ENCODE data around the gene PLD1.

Gene PLD1

GRCh38 chr3:171745577-171746319, 64.5 kb downstream of the PLD1 start:
- DNase-seq (ENCODE audit: low read depth) = no peak
- no peak for TF ChIP-seq CTCF (conservative IDR thresholded peaks at IDR 0.05; ENCODE audit: low read length)
- no peak overlapping the region for H3K4me3 ChIP-seq (ENCODE audit: low read length)

- DNase-seq (ENCODE audit: low read depth) = no peak
- H3K4me3 ChIP-seq (ENCODE audit: low read length) = no peak overlapping the region
Measured at GRCh38 chr3:171744158-171744741, 66.0 kb downstream of the PLD1 start.

GRCh38 chr3:171743327-171744157, 66.7 kb downstream of the PLD1 start:
- no peak for DNase-seq (ENCODE audit: low read depth)
- no peak for TF ChIP-seq CTCF (conservative IDR thresholded peaks at IDR 0.05; ENCODE audit: low read length)
- H3K4me3 ChIP-seq (ENCODE audit: low read length) = no peak overlapping the region

More at GRCh38 chr3:171744158-171744741, 66.0 kb downstream of the PLD1 start:
- no peak for TF ChIP-seq CTCF (conservative IDR thresholded peaks at IDR 0.05; ENCODE audit: low read length)

GRCh38 chr3:171741377-171741776, 68.9 kb downstream of the PLD1 start:
- no peak for TF ChIP-seq CTCF (conservative IDR thresholded peaks at IDR 0.05; ENCODE audit: low read length)
- no peak overlapping the region for H3K4me3 ChIP-seq (ENCODE audit: low read length)
- DNase-seq (ENCODE audit: low read depth) = no peak

- no peak for TF ChIP-seq CTCF (conservative IDR thresholded peaks at IDR 0.05; ENCODE audit: low read length)
- no peak overlapping the region for H3K4me3 ChIP-seq (ENCODE audit: low read length)
- DNase-seq (ENCODE audit: low read depth) = no peak
Measured at GRCh38 chr3:171736556-171736955, 73.7 kb downstream of the PLD1 start.

GRCh38 chr3:171733561-171733960, 76.7 kb downstream of the PLD1 start:
- no peak overlapping the region for H3K4me3 ChIP-seq (ENCODE audit: low read length)
- no peak for DNase-seq (ENCODE audit: low read depth)
- no peak for TF ChIP-seq CTCF (conservative IDR thresholded peaks at IDR 0.05; ENCODE audit: low read length)
